SU-DHL-6 (cell line): ENCODE results near the gene ERH.
"Not testable (repeated sequence)": the region's sequence is repeated elsewhere in the genome, so short reads cannot be mapped to it uniquely, and the experiment has no call there.

Experiments used
- H2AFZ ChIP-seq: fragments of 200-600 bp; sonication (generic); 2 replicates; pipeline ENCODE4 v1.6.1; 2014; ENCODE audit warnings: low read depth, mild to moderate bottlenecking, moderate library complexity, mixed read lengths, antibody characterized with exemption, low read length; ENCODE audit not compliant: severe bottlenecking
- H3F3A ChIP-seq: fragments of 200-600 bp; shearing (Covaris generic); 2 replicates; pipeline ENCODE4 v1.6.0; 2016; ENCODE audit warnings: antibody characterized with exemption, mild to moderate bottlenecking; ENCODE audit not compliant: insufficient read depth
- H3K27ac ChIP-seq: fragments of 200-600 bp; sonication (generic); 2 replicates; pipeline ENCODE4 v1.5.1; 2016; ENCODE audit warnings: low read depth, mild to moderate bottlenecking, low read length, moderate library complexity, mixed read lengths
- H3K27me3 ChIP-seq: fragments of 200-600 bp; sonication (generic), shearing (Covaris generic); 2 replicates; pipeline ENCODE4 v1.6.0; 2014; ENCODE audit warnings: mild to moderate bottlenecking, low read length
- H3K36me3 ChIP-seq: fragments of 200-600 bp; sonication (generic); 2 replicates; pipeline ENCODE4 v1.6.1; 2014; ENCODE audit warnings: mild to moderate bottlenecking, low read length, mixed read lengths
- H3K4me2 ChIP-seq: fragments of 300-600, 200-600 bp; shearing (Covaris generic), sonication (generic); 2 replicates; pipeline ENCODE4 v1.6.0; 2014; ENCODE audit warnings: low read length, low read depth, mild to moderate bottlenecking; ENCODE audit not compliant: poor library complexity, severe bottlenecking
- H3K4me3 ChIP-seq: fragments of 200-600 bp; sonication (generic); 2 replicates; pipeline ENCODE4 v1.5.1; 2014; ENCODE audit warnings: antibody characterized with exemption, low read length, mild to moderate bottlenecking, mixed read lengths; ENCODE audit not compliant: insufficient read depth, poor library complexity, severe bottlenecking
- H3K79me2 ChIP-seq: fragments of 200-600 bp; sonication (generic); 2 replicates; pipeline ENCODE4 v1.6.1; 2014; ENCODE audit warnings: mild to moderate bottlenecking, low read length, moderate library complexity; ENCODE audit not compliant: insufficient read depth
- H3K9ac ChIP-seq: fragments of 200-600 bp; sonication (generic); 2 replicates; pipeline ENCODE4 v1.7.0; 2014; ENCODE audit warnings: mild to moderate bottlenecking, low read length
- H3K9me2 ChIP-seq: fragments of 200-600 bp; sonication (generic); replicated peaks from 2 replicates; pipeline ENCODE4 v1.6.1; 2014; ENCODE audit warnings: low read length; ENCODE audit not compliant: insufficient read depth
- H3K9me3 ChIP-seq: fragments of 200-600 bp; sonication (generic); 2 replicates; pipeline ENCODE4 v1.6.1; 2014; ENCODE audit warnings: low read length, mixed read lengths; ENCODE audit not compliant: insufficient read depth
- H4K20me1 ChIP-seq: fragments of 200-600 bp; sonication (generic); 2 replicates; pipeline ENCODE4 v1.6.1; 2014; ENCODE audit warnings: low read depth, mild to moderate bottlenecking, antibody characterized with exemption, low read length, moderate library complexity, mixed read lengths
- CTCF ChIP-seq: fragments of 200-600 bp; sonication (generic); IDR thresholded peaks from one replicate; pipeline ENCODE4 v1.5.1; 2017; ENCODE audit warnings: antibody characterized with exemption, mild to moderate bottlenecking, low read length, moderate library complexity; ENCODE audit not compliant: insufficient read depth, poor library complexity, severe bottlenecking
- EZH2phosphoT487 ChIP-seq: fragments of 200-600 bp; sonication (generic), shearing (Covaris generic); conservative IDR thresholded peaks from 2 replicates; pipeline ENCODE4 v1.6.1; 2018; ENCODE audit warnings: mild to moderate bottlenecking, antibody characterized with exemption, low read length, moderate library complexity, mixed read lengths

The ERH gene

GRCh38 chr14:69423279-69423678 is 25.2 kb upstream of the ERH start:
- Histone ChIP-seq H3K9ac (no peak overlapping the region), H3K9me3 (no peaks in the 10 kb centered on the region), H2AFZ (no peak overlapping the region), H3K4me3 (no peak overlapping the region), H3K4me2 (no peak overlapping the region), H3K27me3 (no peaks in the 10 kb centered on the region), H3F3A (no peaks in the 10 kb centered on the region), H3K36me3 (peaks cover 12% of the 10 kb centered on the region), H3K79me2 (peaks cover 24% of the 10 kb centered on the region), H3K27ac (no peak overlapping the region), H3K9me2 (no peaks in the 10 kb centered on the region), H4K20me1 (no peaks in the 10 kb centered on the region)
- TF ChIP-seq CTCF (no peak), EZH2phosphoT487 (no peak)

GRCh38 chr14:69416087-69416486 is 18.0 kb upstream of the ERH start:
- not testable (repeated sequence) for H3K9me2 ChIP-seq, H3K36me3 ChIP-seq
- peaks cover 53% of the 10 kb centered on the region for H3K79me2 ChIP-seq

GRCh38 chr14:69413483-69413882 is 15.4 kb upstream of the ERH start:
- no peaks in the 10 kb centered on the region; the same call in 1 of the 2 replicates for H4K20me1 ChIP-seq
- no peaks in the 10 kb centered on the region for H3K9me2 ChIP-seq
- H3K36me3 ChIP-seq = no peaks in the 10 kb centered on the region
- no peak overlapping the region for H2AFZ ChIP-seq
- no peak overlapping the region for H3K4me3 ChIP-seq
- no peak overlapping the region for H3K9ac ChIP-seq
- no peak overlapping the region for H3K27ac ChIP-seq
- no peak overlapping the region for H3K4me2 ChIP-seq
- H3F3A ChIP-seq = peaks cover 3% of the 10 kb centered on the region; the same call in 1 of the 2 replicates
- no peaks in the 10 kb centered on the region for H3K9me3 ChIP-seq
- H3K27me3 ChIP-seq = no peaks in the 10 kb centered on the region
- TF ChIP-seq EZH2phosphoT487 (no peak), CTCF (no peak)
- H3K79me2 ChIP-seq = peaks cover 75% of the 10 kb centered on the region

More at GRCh38 chr14:69416087-69416486, 18.0 kb upstream of the ERH start:
- H2AFZ ChIP-seq, H3K9me3 ChIP-seq, H3K4me3 ChIP-seq, H3K9ac ChIP-seq, H3K27me3 ChIP-seq, H3K27ac ChIP-seq, H3K4me2 ChIP-seq, H4K20me1 ChIP-seq, H3F3A ChIP-seq: not testable (repeated sequence)

- H3K36me3 ChIP-seq = no peaks in the 10 kb centered on the region
- no peak for TF ChIP-seq CTCF
- TF ChIP-seq EZH2phosphoT487 = no peak
- no peak overlapping the region for H3K9ac ChIP-seq
- H3K79me2 ChIP-seq = peaks cover 93% of the 10 kb centered on the region
- no peak overlapping the region for H3K4me3 ChIP-seq
- H3K9me3 ChIP-seq = no peaks in the 10 kb centered on the region
- no peak overlapping the region for H3K27ac ChIP-seq
- no peaks in the 10 kb centered on the region for H4K20me1 ChIP-seq
- no peak overlapping the region for H2AFZ ChIP-seq
- H3F3A ChIP-seq = peaks cover 7% of the 10 kb centered on the region; the same call in 1 of the 2 replicates
- H3K4me2 ChIP-seq = no peak overlapping the region
- no peaks in the 10 kb centered on the region for H3K27me3 ChIP-seq
- no peaks in the 10 kb centered on the region for H3K9me2 ChIP-seq
These were observed 10.3 kb upstream of the ERH start for GRCh38 chr14:69408331-69408960.
